HG03354 (cell line): ENCODE measurements around the gene RASGEF1C.

Experiments used
- ATAC-seq: cut with Tn5 transposase; IDR thresholded peaks from one replicate; pipeline ENCODE4 v1.9.1; 2021; ENCODE audit warnings: mild to moderate bottlenecking; ENCODE audit not compliant: unreplicated experiment, poor library complexity, severe bottlenecking

Gene RASGEF1C

GRCh38 chr5:180209137-180209581, at the start of gene RASGEF1C:
RASGEF1C (minus strand) TSS chr5:180209211; CDS start chr5:180138052, 71,159 bp downstream.
- ATAC-seq = peak; percentile 84

- no peak for ATAC-seq
Observed at GRCh38 chr5:180253036-180253824, 44.2 kb upstream of the RASGEF1C start.

DNA sequence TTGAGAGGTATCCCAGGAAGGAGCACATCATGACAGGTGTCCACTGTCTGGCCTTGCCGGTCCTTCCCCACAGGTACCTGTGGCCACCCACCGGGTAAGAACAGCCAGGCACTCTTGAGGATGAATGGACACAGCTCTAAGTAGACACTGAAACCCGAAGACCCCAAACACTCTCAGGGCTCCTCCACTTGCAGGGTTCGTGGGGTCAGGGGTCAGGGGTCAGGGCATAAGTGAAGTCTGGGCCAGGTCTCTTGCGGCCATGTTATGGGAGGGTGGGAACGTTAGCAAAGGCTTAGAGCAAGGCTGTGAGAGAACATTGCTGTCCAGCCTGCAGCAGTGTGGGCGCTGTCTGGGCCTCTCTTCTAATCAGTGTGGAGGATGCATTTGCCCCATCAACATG, 42.9 kb upstream of the RASGEF1C start:
- no peak for ATAC-seq

DNA sequence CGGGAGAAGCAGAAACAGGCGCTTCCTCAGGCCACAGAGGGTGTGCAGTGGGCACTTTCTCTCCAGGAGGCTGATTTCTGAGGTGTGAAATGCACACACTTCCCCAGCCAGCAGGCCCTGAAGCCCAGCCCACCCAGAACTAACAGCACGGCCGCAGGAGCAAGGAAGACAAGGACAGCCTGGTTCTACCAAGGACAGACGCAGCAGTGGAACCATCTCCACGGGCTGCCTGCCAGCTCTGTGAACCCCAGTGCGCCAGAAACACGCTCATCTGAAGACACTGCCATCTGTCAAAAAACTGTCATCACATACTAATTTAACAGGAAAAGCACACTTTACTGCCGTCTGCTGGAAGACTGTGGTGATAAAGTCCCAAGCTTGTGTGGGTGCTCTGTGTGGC, 42.1 kb upstream of the RASGEF1C start:
- no peak for ATAC-seq

DNA sequence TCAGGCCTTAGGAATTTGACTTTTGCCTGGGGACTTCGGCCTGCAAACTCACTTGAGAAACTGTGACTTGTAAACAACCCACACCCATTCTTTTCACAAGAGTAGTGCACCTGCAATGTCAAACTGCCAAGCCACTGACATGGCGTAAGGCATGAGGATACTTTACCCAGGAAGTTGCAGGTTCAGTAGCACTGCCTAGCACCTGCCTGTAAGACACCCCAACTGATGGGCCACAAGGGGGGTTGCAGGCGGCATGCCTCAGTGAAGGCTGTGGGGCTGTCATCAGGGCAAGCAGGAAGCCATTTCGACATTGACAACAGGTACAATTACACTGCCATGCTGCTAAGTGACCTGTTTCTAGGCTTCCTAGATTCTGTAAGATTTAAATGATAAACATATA, 41.3 kb upstream of the RASGEF1C start:
- ATAC-seq = no peak

DNA sequence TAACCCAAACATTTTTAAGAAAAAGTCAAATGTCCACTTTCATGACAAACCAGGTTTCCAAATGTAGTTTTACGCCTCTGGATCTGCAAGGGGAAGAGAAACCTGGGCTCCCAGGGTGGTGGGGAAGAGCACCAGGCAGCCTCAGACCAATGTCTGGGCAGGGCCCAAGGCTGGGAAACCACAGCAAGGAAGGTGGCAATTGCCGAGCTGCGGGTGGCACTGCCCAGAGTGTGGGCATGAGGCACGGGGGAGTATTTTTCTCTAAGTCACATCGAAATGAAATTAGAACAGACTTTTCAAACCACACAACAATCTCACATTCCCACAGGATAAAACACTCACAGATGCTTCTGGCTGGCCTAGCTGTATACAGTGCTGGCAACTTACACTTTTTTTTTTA, 32.6 kb upstream of the RASGEF1C start:
- ATAC-seq = no peak

GRCh38 chr5:180238631-180239030, 29.6 kb upstream of the RASGEF1C start:
- ATAC-seq = no peak

GRCh38 chr5:180235846-180236245, 26.8 kb upstream of the RASGEF1C start:
- no peak for ATAC-seq

- ATAC-seq = no peak
Observed at GRCh38 chr5:180235077-180235476, 26.1 kb upstream of the RASGEF1C start.

- ATAC-seq = no peak
Observed at GRCh38 chr5:180234271-180234670, 25.3 kb upstream of the RASGEF1C start.

DNA sequence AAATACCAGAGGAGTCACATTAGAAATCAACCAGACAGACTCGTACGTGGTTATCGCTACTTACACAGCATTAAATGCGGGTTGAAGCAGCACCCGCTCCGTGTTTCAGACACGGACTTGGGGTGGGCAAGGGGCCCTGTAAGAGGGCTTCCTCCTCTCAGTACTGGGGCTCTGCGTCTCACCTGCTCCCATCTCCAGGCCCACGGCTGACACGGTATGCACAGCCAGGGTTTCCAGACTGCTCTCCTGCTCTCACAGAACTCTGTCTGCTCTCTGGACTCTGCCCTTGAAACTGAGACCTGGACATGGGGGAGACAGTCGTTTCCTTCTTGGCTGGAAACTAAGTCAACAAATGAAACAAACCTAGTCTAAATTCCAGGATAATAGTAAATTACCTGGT, 24.7 kb upstream of the RASGEF1C start:
- ATAC-seq = no peak

GRCh38 chr5:180230017-180230416, 21.0 kb upstream of the RASGEF1C start:
- no peak for ATAC-seq

DNA sequence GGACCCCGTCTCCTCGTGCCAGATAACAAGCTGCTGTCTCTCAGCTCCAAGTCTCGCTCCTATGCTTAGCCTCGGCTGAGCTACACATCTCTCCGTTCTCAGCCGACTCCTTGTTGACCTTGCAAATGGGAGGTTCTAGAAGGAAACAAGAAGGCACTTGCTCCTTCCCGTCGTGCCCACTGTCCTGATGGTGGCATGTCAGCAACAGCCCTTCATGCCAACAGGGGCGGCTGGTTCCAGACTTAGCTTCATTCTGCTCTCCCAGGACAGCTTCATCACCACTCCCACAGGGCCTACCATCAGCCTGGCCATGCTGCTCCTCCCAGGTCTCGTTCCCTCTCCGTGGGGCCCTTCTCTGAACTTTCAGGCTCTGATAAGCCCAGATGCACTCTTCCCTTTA, 13.0 kb upstream of the RASGEF1C start:
- ATAC-seq = no peak

- ATAC-seq = no peak
Observed at GRCh38 chr5:180217797-180218196, 8.8 kb upstream of the RASGEF1C start.

DNA sequence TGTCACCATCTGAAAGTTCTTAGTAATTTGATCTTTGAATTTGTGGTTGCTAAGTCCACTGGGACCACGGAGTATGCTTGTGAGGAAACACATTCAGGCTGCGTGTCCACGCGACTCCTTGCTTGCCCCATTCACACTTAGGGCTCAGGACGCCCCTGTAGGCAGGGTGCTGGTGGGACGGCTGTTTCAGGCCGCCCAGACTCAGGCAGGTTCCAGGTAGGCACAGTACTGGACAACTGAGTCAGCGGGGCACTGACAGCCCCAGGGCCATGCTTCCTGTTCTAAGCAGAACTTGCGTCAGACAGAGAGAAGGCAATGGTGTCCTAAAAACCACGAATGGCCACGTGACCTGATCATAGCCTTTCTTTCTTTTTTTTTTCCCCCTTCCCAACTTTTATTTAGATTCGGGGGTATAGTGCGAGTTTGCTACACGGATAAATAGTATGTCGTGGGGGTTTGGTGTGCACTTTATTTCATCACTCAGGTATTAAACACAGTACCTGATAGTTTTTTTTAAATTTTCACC, 7.7 kb upstream of the RASGEF1C start:
- ATAC-seq = no peak

DNA sequence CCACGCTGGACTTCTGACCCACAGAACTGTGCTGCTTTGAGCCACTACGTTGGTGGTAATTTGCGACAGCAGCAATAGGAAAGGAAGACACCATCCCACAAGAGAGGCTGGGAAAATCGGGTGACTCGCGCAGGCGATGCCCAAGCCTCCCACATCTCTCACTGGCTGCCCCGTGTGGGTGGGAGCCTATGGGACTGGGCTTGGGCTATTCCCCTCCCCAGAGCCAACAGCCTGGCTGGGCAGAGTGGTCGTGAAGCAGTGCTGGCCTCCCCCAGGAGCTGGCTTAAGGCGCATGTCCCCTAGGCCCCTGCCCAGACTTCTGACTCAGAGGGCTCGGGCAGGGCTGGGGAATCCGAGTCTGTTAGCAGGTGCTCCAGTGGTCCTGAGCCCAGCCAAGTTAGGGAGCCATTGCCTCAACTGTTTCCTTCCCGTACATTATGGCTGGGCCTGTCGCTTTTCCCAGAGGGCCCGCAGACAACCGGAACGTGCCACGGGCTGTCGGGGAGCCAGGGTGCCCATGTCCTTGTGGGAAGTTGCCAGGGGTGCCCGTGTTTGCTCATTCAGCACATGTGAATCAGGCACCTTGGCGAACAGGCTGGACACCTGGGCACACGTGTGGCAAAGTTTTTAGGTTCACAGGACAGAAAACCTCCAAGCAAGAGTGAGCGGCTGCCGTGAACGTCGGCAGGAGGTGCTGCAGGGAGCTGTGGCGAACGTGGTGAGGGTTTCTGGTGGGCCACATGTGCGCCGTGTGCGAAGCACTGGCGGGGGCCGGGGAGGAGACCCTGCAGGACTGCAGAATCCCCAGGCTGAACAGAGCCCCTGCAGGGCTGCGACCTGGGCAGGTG, 7.0 kb upstream of the RASGEF1C start:
- ATAC-seq = no peak

- no peak for ATAC-seq
Observed at GRCh38 chr5:180214870-180215770, 6.1 kb upstream of the RASGEF1C start.

DNA sequence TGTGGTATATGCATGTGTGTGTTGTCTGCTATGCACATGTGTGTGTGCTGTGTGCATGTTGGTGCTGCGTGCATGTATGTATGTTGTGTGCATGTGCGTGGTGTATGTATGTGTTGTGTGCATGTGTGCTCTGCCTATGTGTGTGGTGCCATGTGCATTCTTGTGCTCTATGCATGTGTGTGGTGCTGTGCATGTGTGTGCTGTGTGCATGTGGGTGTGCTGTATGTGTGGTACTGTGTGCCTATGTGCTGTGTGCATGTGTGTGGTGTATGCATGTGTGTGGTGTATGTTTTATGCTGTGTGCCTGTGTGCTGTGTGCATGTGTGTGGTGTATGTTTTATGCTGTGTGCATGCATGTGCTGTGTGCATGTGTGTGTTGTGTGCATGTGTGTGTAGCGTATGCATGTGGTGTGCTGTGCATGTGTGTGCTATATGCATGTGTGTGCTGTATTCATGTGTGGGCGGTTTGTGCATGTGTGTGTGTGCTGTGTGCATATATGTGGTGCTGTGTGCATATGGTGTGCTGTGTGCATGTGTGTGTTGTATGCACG, 4.7 kb upstream of the RASGEF1C start:
- ATAC-seq = no peak

- ATAC-seq = no peak
Observed at GRCh38 chr5:180213256-180213600, 4.2 kb upstream of the RASGEF1C start.
